HL-60 (cell line): ENCODE measurements around the gene GTPBP1.

Experiments used
- GABPA ChIP-seq: IDR thresholded peaks from 2 replicates; pipeline ENCODE4 v1.6.1; 2012; ENCODE audit warnings: low read depth
- POLR2AphosphoS5 ChIP-seq: IDR thresholded peaks from 2 replicates; pipeline ENCODE4 v1.6.1; 2012; ENCODE audit warnings: low read depth
- TF ChIP-seq, protein P1 (sequence below): IDR thresholded peaks from one replicate; pipeline ENCODE4 v1.5.1; 2011; ENCODE audit warnings: low read length, control low read depth, inconsistent platforms; ENCODE audit not compliant: insufficient read depth

DNA sequence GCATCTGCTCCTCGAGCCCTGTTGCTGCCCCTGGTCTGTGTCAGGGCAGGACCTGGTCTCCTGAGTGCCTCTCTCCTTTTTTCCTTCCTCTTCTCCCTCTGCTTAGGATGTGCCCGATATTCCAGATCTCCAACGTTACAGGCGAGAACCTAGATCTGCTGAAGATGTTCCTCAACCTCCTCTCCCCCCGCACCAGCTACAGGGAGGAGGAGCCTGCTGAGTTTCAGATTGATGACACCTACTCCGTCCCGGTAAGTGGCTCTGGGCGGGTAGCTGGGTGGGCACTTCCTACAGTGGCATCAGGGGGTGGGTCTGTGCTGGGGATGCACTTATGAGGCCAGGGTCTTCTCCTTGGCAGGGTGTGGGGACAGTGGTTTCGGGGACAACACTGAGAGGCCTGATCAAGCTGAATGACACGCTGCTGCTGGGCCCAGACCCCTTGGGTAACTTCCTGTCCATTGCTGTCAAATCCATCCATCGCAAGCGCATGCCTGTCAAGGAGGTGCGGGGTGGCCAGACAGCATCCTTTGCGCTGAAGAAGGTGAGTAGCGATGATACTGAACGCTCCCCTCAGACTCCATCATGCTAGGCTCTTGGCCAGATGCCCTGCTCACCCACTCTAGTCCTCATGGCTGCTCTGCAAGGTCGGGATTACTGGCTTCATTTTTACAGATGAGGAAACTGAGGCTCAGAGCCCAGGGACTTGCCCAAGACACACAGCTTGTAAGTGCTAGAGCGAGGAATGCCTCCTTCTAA lies 20.3 kb downstream of the GTPBP1 start:
- TF ChIP-seq, protein P1, sequence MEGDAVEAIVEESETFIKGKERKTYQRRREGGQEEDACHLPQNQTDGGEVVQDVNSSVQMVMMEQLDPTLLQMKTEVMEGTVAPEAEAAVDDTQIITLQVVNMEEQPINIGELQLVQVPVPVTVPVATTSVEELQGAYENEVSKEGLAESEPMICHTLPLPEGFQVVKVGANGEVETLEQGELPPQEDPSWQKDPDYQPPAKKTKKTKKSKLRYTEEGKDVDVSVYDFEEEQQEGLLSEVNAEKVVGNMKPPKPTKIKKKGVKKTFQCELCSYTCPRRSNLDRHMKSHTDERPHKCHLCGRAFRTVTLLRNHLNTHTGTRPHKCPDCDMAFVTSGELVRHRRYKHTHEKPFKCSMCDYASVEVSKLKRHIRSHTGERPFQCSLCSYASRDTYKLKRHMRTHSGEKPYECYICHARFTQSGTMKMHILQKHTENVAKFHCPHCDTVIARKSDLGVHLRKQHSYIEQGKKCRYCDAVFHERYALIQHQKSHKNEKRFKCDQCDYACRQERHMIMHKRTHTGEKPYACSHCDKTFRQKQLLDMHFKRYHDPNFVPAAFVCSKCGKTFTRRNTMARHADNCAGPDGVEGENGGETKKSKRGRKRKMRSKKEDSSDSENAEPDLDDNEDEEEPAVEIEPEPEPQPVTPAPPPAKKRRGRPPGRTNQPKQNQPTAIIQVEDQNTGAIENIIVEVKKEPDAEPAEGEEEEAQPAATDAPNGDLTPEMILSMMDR, result no peak
- no peak for TF ChIP-seq POLR2AphosphoS5
- TF ChIP-seq GABPA, result no peak
